Measurements from ENCODE around the gene PTGDR2.
A peak's percentile ranks its signal among the peaks of the same experiment; 100 is the strongest.

The PTGDR2 gene

GRCh38 chr11:60834742-60835533 is 20.8 kb downstream of the PTGDR2 start:
- Mint-ChIP-seq H3K27ac (no peak overlapping the region), H3K4me3 (no peak overlapping the region), H3K36me3 (ENCODE audit: low read depth) (no peaks in the 10 kb centered on the region), H3K27me3 (ENCODE audit: low read depth, poor library complexity) (peaks cover 37% of the 10 kb centered on the region), H3K9me3 (no peaks in the 10 kb centered on the region), H3K4me1 (peaks cover 25% of the 10 kb centered on the region)
- no peak for TF ChIP-seq CTCF (IDR thresholded peaks at IDR 0.05)
- no peak for DNase-seq

GRCh38 chr11:60831501-60832079 is 24.2 kb downstream of the PTGDR2 start:
- H3K27ac Mint-ChIP-seq, result no peak overlapping the region
- H3K4me3 Mint-ChIP-seq, result no peak overlapping the region
- H3K27me3 Mint-ChIP-seq (ENCODE audit: low read depth, poor library complexity), result peaks cover 36% of the 10 kb centered on the region
- no peak for DNase-seq
- H3K4me1 Mint-ChIP-seq, result peaks cover 13% of the 10 kb centered on the region
- H3K9me3 Mint-ChIP-seq, result no peaks in the 10 kb centered on the region
- no peaks in the 10 kb centered on the region for H3K36me3 Mint-ChIP-seq (ENCODE audit: low read depth)
- no peak for TF ChIP-seq CTCF (IDR thresholded peaks at IDR 0.05)

- no peak overlapping the region for H3K4me3 Mint-ChIP-seq
- H3K36me3 Mint-ChIP-seq (ENCODE audit: low read depth), result no peaks in the 10 kb centered on the region
- TF ChIP-seq CTCF (IDR thresholded peaks at IDR 0.05), result peak; percentile 96
- no peak overlapping the region for H3K27ac Mint-ChIP-seq
- H3K4me1 Mint-ChIP-seq, result peaks cover 13% of the 10 kb centered on the region
- peak; percentile 80 for DNase-seq
- H3K9me3 Mint-ChIP-seq, result no peaks in the 10 kb centered on the region
- peaks cover 34% of the 10 kb centered on the region for H3K27me3 Mint-ChIP-seq (ENCODE audit: low read depth, poor library complexity)
These were observed 24.6 kb downstream of the PTGDR2 start for GRCh38 chr11:60831143-60831500.

- no peak for TF ChIP-seq CTCF (IDR thresholded peaks at IDR 0.05)
- no peak overlapping the region for H3K4me3 Mint-ChIP-seq
- no peaks in the 10 kb centered on the region for H3K36me3 Mint-ChIP-seq (ENCODE audit: low read depth)
- no peaks in the 10 kb centered on the region for H3K9me3 Mint-ChIP-seq
- DNase-seq, result no peak
- no peak overlapping the region for H3K27ac Mint-ChIP-seq
- H3K4me1 Mint-ChIP-seq, result peaks cover 13% of the 10 kb centered on the region
- peaks cover 31% of the 10 kb centered on the region for H3K27me3 Mint-ChIP-seq (ENCODE audit: low read depth, poor library complexity)
These were observed 25.1 kb downstream of the PTGDR2 start for GRCh38 chr11:60830478-60831142.

- no peaks in the 10 kb centered on the region for H3K9me3 Mint-ChIP-seq
- peaks cover 9% of the 10 kb centered on the region for H3K27me3 Mint-ChIP-seq (ENCODE audit: low read depth, poor library complexity)
- no peak overlapping the region for H3K27ac Mint-ChIP-seq
- H3K4me3 Mint-ChIP-seq, result no peak overlapping the region
- no peak for DNase-seq
- H3K36me3 Mint-ChIP-seq (ENCODE audit: low read depth), result no peaks in the 10 kb centered on the region
- TF ChIP-seq CTCF (IDR thresholded peaks at IDR 0.05), result no peak
- peaks cover 22% of the 10 kb centered on the region for H3K4me1 Mint-ChIP-seq
These were observed 30.0 kb downstream of the PTGDR2 start for GRCh38 chr11:60825790-60826189.

Measured in nephron progenitor cell (in vitro differentiated cells).